ENCODE data around the gene CYP2A7.
"Not testable (repeated sequence)": the region's sequence is repeated elsewhere in the genome, so short reads cannot be mapped to it uniquely, and the experiment has no call there.

GRCh38 chr19:40926276-40926675 is 44.2 kb upstream of the CYP2A7 start:
- TF ChIP-seq HDAC2, MAX, CTCF (IDR thresholded peaks at IDR 0.05): not testable (repeated sequence)
